AG09319 (cell line): ENCODE data around the gene IL12RB1.

Experiments
- DNase-seq: peaks from one replicate; pipeline ENCODE4 v3.0.0-alpha.2; 2010; ENCODE audit warnings: low read depth; ENCODE audit errors: extremely low read depth
- CTCF ChIP-seq: IDR thresholded peaks from 2 replicates; pipeline ENCODE4 v1.5.1; 2011; ENCODE audit warnings: low read depth, mild to moderate bottlenecking, inconsistent platforms, low read length, moderate library complexity

IL12RB1 gene

GRCh38 chr19:18023622-18024251 lies 63.0 kb downstream of the IL12RB1 start:
- no peak for TF ChIP-seq CTCF
- no peak for DNase-seq

- TF ChIP-seq CTCF = no peak
- DNase-seq = no peak
These were observed 65.5 kb downstream of the IL12RB1 start for GRCh38 chr19:18021121-18021755.

GRCh38 chr19:18020212-18021085 lies 66.3 kb downstream of the IL12RB1 start:
- no peak for TF ChIP-seq CTCF
- no peak for DNase-seq

- DNase-seq = no peak
- no peak for TF ChIP-seq CTCF
These were observed 69.3 kb downstream of the IL12RB1 start for GRCh38 chr19:18017275-18018083.

GRCh38 chr19:18016209-18016910 lies 70.4 kb downstream of the IL12RB1 start:
- DNase-seq = no peak
- TF ChIP-seq CTCF = no peak

- no peak for DNase-seq
- TF ChIP-seq CTCF = no peak
These were observed 72.5 kb downstream of the IL12RB1 start for GRCh38 chr19:18014197-18014596.
